Breast epithelium (tissue), 4 donors: ENCODE data around the gene CASP8. TPM values are rescaled to one million over a fixed set of nuclear protein-coding genes. Genes with fewer than 3 reads are reported as not detected.

Experiments used
- DNase-seq, 2 donors: peaks; one replicate each; pipeline ENCODE4 v3.0.0-alpha.2; 2019; ENCODE audit warnings: low spot score in 2 of 2
- H3K27ac ChIP-seq, 2 donors: fragments of 200-600 bp; sonication (generic) in 1 of 2; one replicate each; pipeline ENCODE4 v1.5.1; 2016 to 2019; ENCODE audit warnings: mild to moderate bottlenecking in 1 of 2
- H3K27me3 ChIP-seq, 2 donors: fragments of 200-600 bp; sonication (generic) in 1 of 2; one replicate each; pipeline versions ENCODE4 v1.5.1 to v1.6.0; 2017 to 2019; ENCODE audit warnings: control low read depth in 1 of 2, mild to moderate bottlenecking in 1 of 2
- H3K36me3 ChIP-seq: fragments of 200-600 bp; one replicate; pipeline ENCODE4 v1.5.1; 2019
- H3K4me1 ChIP-seq, 2 donors: fragments of 200-600 bp; sonication (generic); one replicate each; pipeline ENCODE4 v1.5.1; 2016 to 2019; ENCODE audit warnings: control low read depth in 1 of 2
- H3K4me3 ChIP-seq, 3 donors: fragments of 200-600 bp; sonication (generic); 1 replicate in 2 of 3; 2 replicates in 1 of 3; pipeline ENCODE4 v1.5.1; 2016 to 2019; ENCODE audit warnings: mild to moderate bottlenecking in 3 of 3, moderate library complexity in 2 of 3
- H3K9me3 ChIP-seq, 2 donors: fragments of 200-600 bp; sonication (generic) in 1 of 2; one replicate each; pipeline ENCODE4 v1.5.1; 2016 to 2019; ENCODE audit warnings: control low read depth in 1 of 2
- POLR2A ChIP-seq: fragments of 450-650 bp; IDR thresholded peaks from one replicate; pipeline ENCODE4 v1.6.1; 2016; ENCODE audit warnings: antibody characterized with exemption, mild to moderate bottlenecking, moderate library complexity
- POLR2AphosphoS5 ChIP-seq, 3 donors: sonication (generic); formaldehyde crosslinking; IDR thresholded peaks; one replicate each; pipeline ENCODE4 v1.6.1; 2017; ENCODE audit warnings: antibody characterized with exemption in 3 of 3
- intact Hi-C: fragments of 100-400 bp; cut with DNase I; formaldehyde crosslinking; loops from one replicate; pipeline ENCODE4 v1.15.1; 2023; ENCODE audit warnings: low total_unique reads
- total RNA-seq, 3 donors: library from RNA; depleted of rRNA; stranded (reverse); fragments of >200 nt; gene quantifications; one replicate each; pipeline ENCODE4 v1.1.0, GENCODE V29; 2016
- TF ChIP-seq, protein P1 (sequence below), 3 donors: fragments of 450-650 bp; IDR thresholded peaks; one replicate each; pipeline ENCODE4 v1.5.1; 2016 to 2017; ENCODE audit warnings: antibody characterized with exemption in 3 of 3, mild to moderate bottlenecking in 3 of 3, moderate library complexity in 3 of 3

The CASP8 gene
- total RNA-seq, 3 donors from 2014 or later, result 18.2 to 28.8 (median 21.3) TPM

DNA sequence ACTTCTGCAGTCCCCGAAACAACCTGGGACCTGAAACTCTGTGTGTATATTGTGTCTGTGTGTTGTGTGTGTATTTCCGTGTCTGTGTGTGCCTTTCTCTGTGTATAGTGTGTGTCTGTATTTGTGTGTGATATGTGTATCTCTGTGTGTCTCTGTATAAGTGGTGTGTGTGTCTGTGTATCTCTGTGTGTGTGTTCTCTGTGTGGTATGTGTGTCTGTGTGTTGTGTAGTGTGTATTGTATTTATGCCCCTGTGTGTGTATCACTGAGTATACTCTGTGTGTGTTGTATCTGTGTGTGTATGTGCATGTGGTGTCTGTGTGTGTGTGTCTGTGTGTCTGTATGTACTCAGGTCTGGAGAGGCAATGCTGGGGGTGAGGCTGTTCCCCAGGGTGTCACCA lies 11.6 kb downstream of the CASP8 start:
- Histone ChIP-seq H3K4me3 (no peak overlapping the region), H3K27ac (no peak overlapping the region), H3K4me1 (no peaks in the 10 kb centered on the region), H3K9me3 (no peaks in the 10 kb centered on the region), H3K36me3 (peaks cover 3% of the 10 kb centered on the region), H3K27me3 (no peaks in the 10 kb centered on the region)
- TF ChIP-seq POLR2AphosphoS5 (IDR thresholded peaks at IDR 0.05), result no peak
- TF ChIP-seq, protein P1, sequence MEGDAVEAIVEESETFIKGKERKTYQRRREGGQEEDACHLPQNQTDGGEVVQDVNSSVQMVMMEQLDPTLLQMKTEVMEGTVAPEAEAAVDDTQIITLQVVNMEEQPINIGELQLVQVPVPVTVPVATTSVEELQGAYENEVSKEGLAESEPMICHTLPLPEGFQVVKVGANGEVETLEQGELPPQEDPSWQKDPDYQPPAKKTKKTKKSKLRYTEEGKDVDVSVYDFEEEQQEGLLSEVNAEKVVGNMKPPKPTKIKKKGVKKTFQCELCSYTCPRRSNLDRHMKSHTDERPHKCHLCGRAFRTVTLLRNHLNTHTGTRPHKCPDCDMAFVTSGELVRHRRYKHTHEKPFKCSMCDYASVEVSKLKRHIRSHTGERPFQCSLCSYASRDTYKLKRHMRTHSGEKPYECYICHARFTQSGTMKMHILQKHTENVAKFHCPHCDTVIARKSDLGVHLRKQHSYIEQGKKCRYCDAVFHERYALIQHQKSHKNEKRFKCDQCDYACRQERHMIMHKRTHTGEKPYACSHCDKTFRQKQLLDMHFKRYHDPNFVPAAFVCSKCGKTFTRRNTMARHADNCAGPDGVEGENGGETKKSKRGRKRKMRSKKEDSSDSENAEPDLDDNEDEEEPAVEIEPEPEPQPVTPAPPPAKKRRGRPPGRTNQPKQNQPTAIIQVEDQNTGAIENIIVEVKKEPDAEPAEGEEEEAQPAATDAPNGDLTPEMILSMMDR (IDR thresholded peaks at IDR 0.05), result no peak
- no peak for TF ChIP-seq POLR2A
- no peak for DNase-seq
- intact Hi-C loops, result no loop called here

DNA sequence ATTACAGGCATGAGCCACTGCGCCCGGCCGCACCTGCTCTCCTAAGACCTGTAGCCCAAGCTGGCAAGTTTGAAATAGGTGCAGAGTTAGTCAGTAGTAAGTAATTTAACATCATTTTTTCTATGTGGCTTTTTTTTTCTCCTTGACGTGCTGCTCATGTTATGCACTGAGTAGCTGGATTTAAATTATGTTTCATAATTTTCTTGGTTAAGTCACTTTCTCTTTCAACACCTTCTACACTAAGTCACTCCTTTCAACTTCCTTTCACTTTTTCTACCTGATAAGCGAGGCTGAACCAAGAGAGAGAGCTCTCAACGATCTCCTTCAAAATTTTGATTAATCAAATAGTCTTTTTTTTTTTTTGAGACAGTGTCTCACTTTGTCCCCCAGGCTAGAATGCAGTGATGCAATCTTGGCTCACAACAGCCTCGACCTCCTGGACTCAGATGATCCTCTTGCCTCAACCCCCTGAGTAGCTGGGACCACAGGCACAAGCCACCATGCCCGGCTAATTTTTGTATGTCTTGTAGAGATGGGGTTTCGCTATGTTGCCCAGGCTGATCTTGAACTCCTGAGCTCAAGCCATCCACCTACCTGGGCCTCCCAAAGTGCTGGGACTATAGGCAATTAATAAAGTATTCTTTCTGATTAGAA lies 13.1 kb downstream of the CASP8 start:
- Histone ChIP-seq H3K27me3 (no peaks in the 10 kb centered on the region), H3K4me1 (no peaks in the 10 kb centered on the region), H3K27ac (no peak overlapping the region), H3K36me3 (peaks cover 3% of the 10 kb centered on the region), H3K9me3 (no peaks in the 10 kb centered on the region), H3K4me3 (no peak overlapping the region)
- TF ChIP-seq, protein P1 (IDR thresholded peaks at IDR 0.05), result no peak
- TF ChIP-seq POLR2A (no peak), POLR2AphosphoS5 (IDR thresholded peaks at IDR 0.05) (no peak)
- no peak for DNase-seq
- intact Hi-C loops, result no loop called here

DNA sequence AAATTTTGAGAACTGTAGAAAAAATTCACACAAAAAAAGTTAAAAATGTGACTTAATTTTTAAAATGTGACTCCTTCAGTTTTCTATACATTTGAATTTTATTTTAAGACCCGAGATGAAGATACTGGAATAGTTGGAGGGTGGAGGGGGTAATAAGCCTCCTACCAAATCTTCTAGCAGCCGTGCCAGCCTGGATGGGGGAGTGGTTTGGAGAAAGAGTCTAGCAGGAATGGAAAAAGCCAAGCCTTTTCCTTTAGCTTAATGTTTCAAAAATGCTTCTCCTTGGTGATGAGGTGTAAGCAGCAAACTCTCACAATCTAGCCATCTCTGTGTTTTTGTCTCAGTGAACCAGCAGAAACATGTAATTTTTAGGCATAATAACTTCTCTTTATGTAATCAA lies 14.7 kb downstream of the CASP8 start:
- Histone ChIP-seq H3K27ac (no peak overlapping the region), H3K36me3 (peaks cover 3% of the 10 kb centered on the region), H3K4me1 (no peaks in the 10 kb centered on the region), H3K27me3 (no peaks in the 10 kb centered on the region), H3K9me3 (no peaks in the 10 kb centered on the region), H3K4me3 (no peak overlapping the region)
- intact Hi-C loops, result no loop called here
- no peak for TF ChIP-seq POLR2A
- no peak for TF ChIP-seq POLR2AphosphoS5 (IDR thresholded peaks at IDR 0.05)
- TF ChIP-seq, protein P1 (IDR thresholded peaks at IDR 0.05), result no peak
- no peak for DNase-seq

DNA sequence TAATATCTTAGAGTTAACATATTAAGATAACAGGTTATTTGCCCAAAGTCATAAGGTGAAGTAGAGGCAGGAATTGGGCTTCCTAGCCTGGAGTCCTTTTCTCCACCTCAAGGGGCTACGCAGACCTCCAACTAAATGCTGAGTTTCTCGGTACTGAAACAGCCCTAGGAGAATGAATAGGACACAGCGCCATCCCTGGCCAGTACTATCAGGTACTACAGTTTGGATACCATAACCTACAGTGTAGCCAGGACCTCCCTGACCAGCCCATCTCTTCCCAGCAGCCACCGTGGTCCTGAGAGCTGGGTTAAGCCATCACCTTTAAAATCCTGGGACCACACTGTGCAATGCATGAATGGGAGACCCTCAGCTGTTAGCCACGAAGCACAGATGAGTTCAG lies 15.7 kb downstream of the CASP8 start:
- no peaks in the 10 kb centered on the region for H3K4me1 ChIP-seq
- intact Hi-C loops, result no loop called here
- H3K4me3 ChIP-seq, result no peak overlapping the region
- no peak for DNase-seq
- H3K36me3 ChIP-seq, result peaks cover 3% of the 10 kb centered on the region
- no peak for TF ChIP-seq POLR2AphosphoS5 (IDR thresholded peaks at IDR 0.05)
- no peak for TF ChIP-seq POLR2A
- H3K27me3 ChIP-seq, result no peaks in the 10 kb centered on the region
- no peaks in the 10 kb centered on the region for H3K9me3 ChIP-seq
- H3K27ac ChIP-seq, result no peak overlapping the region

DNA sequence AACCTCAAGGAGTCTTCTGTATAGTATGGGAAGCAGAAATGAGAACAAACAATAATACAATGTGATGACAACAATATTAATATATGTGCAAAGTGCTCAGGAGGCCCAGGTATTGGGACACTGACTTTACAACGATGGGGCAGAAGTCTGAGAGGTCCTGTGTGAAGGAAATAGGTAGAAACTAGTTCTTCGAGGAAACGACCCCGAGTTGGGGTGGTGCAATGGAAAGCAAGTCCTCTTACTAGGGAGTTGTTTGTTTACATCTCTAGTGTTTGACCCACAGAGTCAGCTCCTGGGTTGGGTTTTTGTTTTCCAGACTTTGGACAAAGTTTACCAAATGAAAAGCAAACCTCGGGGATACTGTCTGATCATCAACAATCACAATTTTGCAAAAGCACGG lies 16.2 kb downstream of the CASP8 start:
- TF ChIP-seq POLR2AphosphoS5 (IDR thresholded peaks at IDR 0.05) (no peak), POLR2A (no peak)
- TF ChIP-seq, protein P1 (IDR thresholded peaks at IDR 0.05), result no peak
- Histone ChIP-seq H3K4me1 (no peaks in the 10 kb centered on the region), H3K36me3 (peaks cover 3% of the 10 kb centered on the region), H3K27me3 (no peaks in the 10 kb centered on the region), H3K27ac (no peak overlapping the region), H3K4me3 (no peak overlapping the region), H3K9me3 (no peaks in the 10 kb centered on the region)
- no peak for DNase-seq
- intact Hi-C loops, result no loop called here
